WI38 (cell line): ENCODE data around the gene IL4I1.

Experiments
- H3K4me3 ChIP-seq: 2 replicates; pipeline ENCODE4 v1.5.1; 2011; ENCODE audit warnings: low read depth, mild to moderate bottlenecking, control low read depth, low read length
- CTCF ChIP-seq: IDR thresholded peaks from 2 replicates; pipeline ENCODE4 v1.5.1; 2012; ENCODE audit warnings: low read depth, mild to moderate bottlenecking, control low read depth, low read length

IL4I1 gene

GRCh38 chr19:49904136-49904535, 7.4 kb upstream of the IL4I1 start:
- no peak for TF ChIP-seq CTCF
- no peak overlapping the region for H3K4me3 ChIP-seq

- H3K4me3 ChIP-seq, result no peak overlapping the region
- TF ChIP-seq CTCF, result no peak
Observed at GRCh38 chr19:49895566-49896297, 955 bp downstream of the IL4I1 start.

- TF ChIP-seq CTCF, result no peak
Observed at GRCh38 chr19:49894879-49895565, 1.7 kb downstream of the IL4I1 start.

GRCh38 chr19:49894011-49894664, 2.5 kb downstream of the IL4I1 start:
- no peak overlapping the region for H3K4me3 ChIP-seq
- TF ChIP-seq CTCF, result no peak

More at GRCh38 chr19:49894879-49895565, 1.7 kb downstream of the IL4I1 start:
- no peak overlapping the region for H3K4me3 ChIP-seq

- no peak overlapping the region for H3K4me3 ChIP-seq
- TF ChIP-seq CTCF, result no peak
Observed at GRCh38 chr19:49892716-49893115, 4.0 kb downstream of the IL4I1 start.

- TF ChIP-seq CTCF, result no peak
- H3K4me3 ChIP-seq, result no peak overlapping the region
Observed at GRCh38 chr19:49891393-49891792, 5.3 kb downstream of the IL4I1 start.
